ENCODE results near the gene ZNF529. TPM values are rescaled to one million over a fixed set of nuclear protein-coding genes. Genes with fewer than 3 reads are reported as not detected.
"Not testable (repeated sequence)": the region's sequence is repeated elsewhere in the genome, so short reads cannot be mapped to it uniquely, and the experiment has no call there.

The ZNF529 gene
- 10 to 100 TPM in 1 of 2 donors, 1 to 10 TPM in 1; 8.4 to 13.5 TPM for total RNA-seq

DNA sequence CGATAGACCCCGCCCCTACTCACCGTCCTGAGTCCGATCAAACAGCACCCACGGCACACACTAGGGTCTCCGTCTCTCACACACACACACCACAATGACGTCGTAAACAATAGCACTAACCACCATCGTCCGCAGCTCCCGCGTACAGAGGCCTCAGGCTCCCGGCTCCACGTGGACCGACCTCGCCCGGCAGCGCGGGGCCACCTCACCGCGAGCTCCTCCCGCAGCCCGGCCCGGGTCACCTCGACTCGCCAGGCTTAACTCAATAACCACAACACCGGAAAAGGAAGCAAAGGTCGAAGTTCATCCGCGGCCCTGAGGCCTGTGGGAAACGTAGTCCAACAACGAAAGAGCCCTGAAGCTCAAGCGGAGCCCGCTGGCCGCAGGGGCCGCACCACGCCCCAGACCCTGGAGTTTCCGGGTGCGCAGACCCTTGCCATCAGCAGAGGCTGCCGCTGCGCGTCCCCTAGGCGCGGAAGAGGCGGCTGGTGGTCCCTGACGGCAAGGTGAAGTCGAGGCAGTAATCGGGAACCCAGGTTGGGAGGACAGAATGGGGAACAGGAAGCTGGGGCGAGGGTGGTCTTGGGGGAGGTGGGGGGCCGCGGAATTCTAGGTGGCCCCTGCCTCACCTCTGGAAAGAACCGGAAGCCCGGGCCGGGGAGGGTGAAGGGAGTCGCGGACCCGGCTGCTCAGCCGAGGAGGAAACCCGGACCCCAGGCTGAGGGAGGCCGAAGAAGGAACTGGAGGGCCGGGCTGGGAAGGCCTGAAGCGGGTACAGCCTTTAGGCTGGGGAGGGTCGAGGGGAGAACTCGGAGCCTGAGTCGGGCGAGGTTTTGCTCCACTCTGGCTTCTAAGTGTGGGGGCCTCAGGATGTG lies at the start of gene ZNF529:
TSS of gene ZNF529 (minus strand) at position 273 of the 875 bp plus-strand sequence. CDS start 946 bp downstream, outside the sequence.
- Histone ChIP-seq H3K27me3 (replicated peaks; ENCODE audit: insufficient read depth) (no peaks in the 10 kb centered on the region), H3K36me3 (peaks cover 0 to 8% of the 10 kb centered on the region in 2 donors), H3K4me3 (peak within 1 kb of the TSS; percentile 68 to 81), H3K27ac (peak within 1 kb of the TSS; percentile 80 to 82), H3K4me1 (replicated peaks) (no peaks in the 10 kb centered on the region), H3K9me3 (no peaks in the 10 kb centered on the region)
- peak; percentile 88 for DNase-seq (ENCODE audit: low spot score)
- intact Hi-C loops (cut with DNase I), result no loop called here
- TF ChIP-seq POLR2AphosphoS5 (IDR thresholded peaks at IDR 0.05), result peak; percentile 95
- TF ChIP-seq POLR2A (IDR thresholded peaks at IDR 0.05), result peak; percentile 69
- no peak for TF ChIP-seq CTCF (IDR thresholded peaks at IDR 0.05)
- WGBS, result under 1% methylated on average over 66 of the region's 66 CpGs

DNA sequence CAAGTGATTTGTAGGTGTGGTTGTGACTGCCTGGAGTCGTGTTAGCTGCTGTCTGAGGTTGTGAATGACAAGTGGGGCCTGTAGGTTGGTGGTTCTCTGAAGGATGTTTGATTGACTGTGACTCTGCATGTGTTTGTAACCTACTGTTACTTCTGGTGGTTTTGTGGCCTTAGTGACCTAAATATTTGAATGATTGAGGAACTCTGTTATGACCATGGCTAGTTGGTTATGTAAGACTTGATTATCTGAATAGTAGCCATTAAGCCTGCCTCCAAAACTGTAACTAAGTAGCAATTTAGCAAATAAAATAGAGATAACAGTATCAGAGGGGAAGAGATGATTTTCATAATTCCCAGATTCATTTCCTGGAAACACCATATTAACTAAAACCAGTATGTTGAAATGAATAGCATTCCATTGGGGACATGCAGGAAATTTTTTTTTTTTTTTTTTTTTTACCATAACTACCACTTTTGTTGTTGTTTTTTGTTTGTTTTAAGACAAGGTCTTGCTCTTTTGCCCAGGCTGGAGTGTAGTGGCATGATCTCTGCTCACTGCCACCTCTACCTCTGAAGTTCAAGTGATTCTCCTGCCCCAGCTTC lies 32.9 kb upstream of the ZNF529 start:
- no peak for DNase-seq (ENCODE audit: low spot score)
- intact Hi-C loops (cut with DNase I), result no loop called here
- H3K9me3 ChIP-seq, result no peaks in the 10 kb centered on the region
- H3K27me3 ChIP-seq (replicated peaks; ENCODE audit: insufficient read depth), result no peaks in the 10 kb centered on the region
- no peaks in the 10 kb centered on the region for H3K36me3 ChIP-seq
- H3K27ac ChIP-seq, result no peak overlapping the region
- WGBS, result 0% methylated on average over 1 of the region's 1 CpG
- H3K4me3 ChIP-seq, result peak overlapping the region; percentile 54 to 64
- TF ChIP-seq POLR2AphosphoS5 (IDR thresholded peaks at IDR 0.05) (no peak), CTCF (IDR thresholded peaks at IDR 0.05) (no peak)
- no peaks in the 10 kb centered on the region for H3K4me1 ChIP-seq (replicated peaks)

DNA sequence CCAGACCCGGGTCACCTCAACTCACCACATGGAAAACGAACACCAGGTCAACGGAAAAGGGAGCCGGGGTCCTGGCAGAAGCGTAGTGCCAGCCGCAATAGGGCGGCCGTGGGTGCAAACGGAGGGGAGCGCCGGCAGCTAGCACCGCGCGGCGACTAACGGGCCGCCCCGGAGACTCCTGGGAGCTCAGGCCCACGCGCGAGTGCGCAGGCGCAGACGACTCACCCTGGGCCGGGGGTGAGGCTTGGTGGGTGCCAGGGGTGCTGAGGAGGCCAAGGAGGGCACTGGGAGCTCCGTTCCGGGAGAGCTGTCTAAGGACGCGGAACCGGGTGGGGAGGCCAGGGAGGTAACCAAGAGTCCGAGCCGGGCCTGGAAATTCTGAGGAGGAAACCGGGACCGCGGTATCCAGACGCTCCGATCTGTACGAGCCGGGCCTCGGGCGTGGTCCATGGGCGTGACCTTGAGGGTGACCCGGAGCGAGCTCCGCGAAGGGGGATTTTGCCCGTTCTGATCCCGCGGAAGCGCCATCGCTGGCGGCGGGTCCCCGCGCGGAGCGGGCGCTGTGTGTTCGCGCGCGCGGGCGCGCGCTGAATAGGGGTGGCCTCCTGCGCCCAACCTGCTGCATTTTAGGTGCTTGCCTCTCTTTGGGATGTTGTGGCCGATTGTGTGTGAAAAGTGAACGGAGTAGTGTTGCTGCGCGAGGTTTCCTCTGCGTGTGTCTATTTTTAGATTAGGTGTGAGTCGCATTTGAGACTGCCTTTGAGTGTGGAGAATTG lies 32.2 kb upstream of the ZNF529 start, which contains the start of gene ZNF382:
TSS of gene ZNF382 (plus strand) at position 213 of the 776 bp plus-strand sequence. CDS start 4,602 bp downstream, outside the sequence.
- peak; percentile 42 for DNase-seq (ENCODE audit: low spot score)
- intact Hi-C loops (cut with DNase I), result no loop called here
- TF ChIP-seq POLR2AphosphoS5 (IDR thresholded peaks at IDR 0.05) (peak; percentile 37), CTCF (IDR thresholded peaks at IDR 0.05) (no peak), POLR2A (IDR thresholded peaks at IDR 0.05) (no peak)
- H3K36me3 ChIP-seq, result no peaks in the 10 kb centered on the region
- H3K27me3 ChIP-seq (replicated peaks; ENCODE audit: insufficient read depth), result no peaks in the 10 kb centered on the region
- H3K27ac ChIP-seq, result peak within 1 kb of the TSS; percentile 68 to 70
- H3K4me3 ChIP-seq, result peak within 1 kb of the TSS; percentile 54 to 64
- no peaks in the 10 kb centered on the region for H3K9me3 ChIP-seq
- no peaks in the 10 kb centered on the region for H3K4me1 ChIP-seq (replicated peaks)
- under 1% methylated on average over 50 of the region's 73 CpGs for WGBS

DNA sequence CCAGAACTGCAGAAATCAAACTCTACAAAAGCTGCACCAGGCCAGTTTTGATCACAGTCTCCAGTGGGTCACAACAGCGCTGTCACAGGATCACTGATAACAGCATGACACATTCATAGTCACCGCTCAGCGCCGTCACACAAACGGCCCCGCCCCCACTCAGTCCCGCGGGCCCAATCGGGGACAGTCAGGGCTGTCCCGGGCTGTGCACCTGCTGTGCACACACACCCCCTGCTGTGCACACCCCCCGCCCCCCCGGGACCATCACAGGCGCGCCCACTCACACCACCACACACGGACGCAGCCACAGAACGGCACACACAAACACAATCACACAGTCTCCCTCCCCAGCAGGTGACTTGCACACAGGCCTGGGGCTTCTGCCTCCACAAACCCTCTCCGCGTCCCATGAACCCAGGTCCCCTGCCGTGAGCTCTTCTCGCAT lies 31.6 kb upstream of the ZNF529 start:
- Histone ChIP-seq H3K27me3 (replicated peaks; ENCODE audit: insufficient read depth) (no peaks in the 10 kb centered on the region), H3K9me3 (no peaks in the 10 kb centered on the region), H3K4me3 (peak overlapping the region; percentile 54 to 64), H3K27ac (peak overlapping the region; percentile 68 to 70), H3K4me1 (replicated peaks) (no peaks in the 10 kb centered on the region), H3K36me3 (no peaks in the 10 kb centered on the region)
- intact Hi-C loops (cut with DNase I), result no loop called here
- TF ChIP-seq POLR2AphosphoS5 (IDR thresholded peaks at IDR 0.05) (no peak), CTCF (IDR thresholded peaks at IDR 0.05) (no peak), POLR2A (IDR thresholded peaks at IDR 0.05) (no peak)
- peak; percentile 47 for DNase-seq (ENCODE audit: low spot score)
- WGBS, result 1% methylated on average over 20 of the region's 21 CpGs

GRCh38 chr19:36602681-36603080 lies 29.6 kb upstream of the ZNF529 start:
- H3K4me3 ChIP-seq; intact Hi-C loops (cut with DNase I); H3K4me1 ChIP-seq (replicated peaks); H3K27me3 ChIP-seq (replicated peaks; ENCODE audit: insufficient read depth); DNase-seq (ENCODE audit: low spot score); H3K9me3 ChIP-seq; H3K27ac ChIP-seq; H3K36me3 ChIP-seq: not testable (repeated sequence)
- 87% methylated on average over 10 of the region's 10 CpGs for WGBS
